OCI-LY7 (cell line): ENCODE measurements around the gene LYSMD4.

ENCODE experiments used
- CTCF ChIP-seq: fragments of 200-600 bp; sonication (generic); conservative IDR thresholded peaks from 2 replicates; pipeline ENCODE4 v1.5.1; 2014; ENCODE audit warnings: mild to moderate bottlenecking, antibody characterized with exemption, low read length, moderate library complexity, mixed read lengths
- EZH2phosphoT487 ChIP-seq: fragments of 200-600 bp; sonication (generic); IDR thresholded peaks from 2 replicates; pipeline ENCODE4 v1.6.1; 2018; ENCODE audit warnings: low read depth, borderline replicate concordance, mild to moderate bottlenecking, mixed run types, antibody characterized with exemption, low read length, moderate library complexity, mixed read lengths

GRCh38 chr15:99729327-99729726 is 3.9 kb downstream of the LYSMD4 start:
- TF ChIP-seq CTCF (no peak), EZH2phosphoT487 (no peak)
